ENCODE measurements around the gene KRT6C.

Gene KRT6C

GRCh38 chr12:52480073-52480472 is 6.5 kb upstream of the KRT6C start:
- Histone ChIP-seq H3K4me3 (ENCODE audit: low read depth, low read length) (no peak overlapping the region), H3K4me1 (ENCODE audit: control insufficient read depth, insufficient read depth, low read length) (no peaks in the 10 kb centered on the region), H3K36me3 (ENCODE audit: control insufficient read depth in 2 of 2, insufficient read depth in 1 of 2, low read length in 2 of 2) (no peaks in the 10 kb centered on the region), H3K9me3 (ENCODE audit: control insufficient read depth, insufficient read depth, low read depth, low read length) (no peaks in the 10 kb centered on the region), H3K27ac (ENCODE audit: extremely low read depth, low read depth, low read length) (no peak overlapping the region)
- CTCF ChIA-PET: interaction anchor here (1.7 kb wide), 1 partner anchor 14 kb away, joined by 5 read pairs; no protein-coding TSS in a partner anchor
- POLR2A ChIA-PET: no interaction called here
- TF ChIP-seq ZNF184 (tag by site-specific recombination; IDR thresholded peaks at IDR 0.05): no peak
- TF ChIP-seq ZNF510 (tag by site-specific recombination; IDR thresholded peaks at IDR 0.05; ENCODE audit: insufficient replicate concordance): no peak
- TF ChIP-seq ZEB2 (tag by site-specific recombination; IDR thresholded peaks at IDR 0.05): no peak
- TF ChIP-seq SP2 (tag by site-specific recombination; IDR thresholded peaks at IDR 0.05): no peak
- TF ChIP-seq KLF7 (tag by site-specific recombination; IDR thresholded peaks at IDR 0.05; ENCODE audit: borderline replicate concordance): no peak
- TF ChIP-seq MYNN (tag by site-specific recombination; IDR thresholded peaks at IDR 0.05; ENCODE audit: borderline replicate concordance): no peak
- TF ChIP-seq ZNF530 (tag by site-specific recombination; IDR thresholded peaks at IDR 0.05; ENCODE audit: low read depth): no peak
- no peak for TF ChIP-seq ZNF2 (tag by site-specific recombination; IDR thresholded peaks at IDR 0.05)
- no peak for TF ChIP-seq SALL2 (tag by site-specific recombination; IDR thresholded peaks at IDR 0.05; ENCODE audit: borderline replicate concordance)
- TF ChIP-seq SP3 (tag by site-specific recombination; IDR thresholded peaks at IDR 0.05): no peak
- TF ChIP-seq, protein P1, sequence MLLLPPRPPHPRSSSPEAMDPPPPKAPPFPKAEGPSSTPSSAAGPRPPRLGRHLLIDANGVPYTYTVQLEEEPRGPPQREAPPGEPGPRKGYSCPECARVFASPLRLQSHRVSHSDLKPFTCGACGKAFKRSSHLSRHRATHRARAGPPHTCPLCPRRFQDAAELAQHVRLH (tag by site-specific recombination; IDR thresholded peaks at IDR 0.05): no peak
- TF ChIP-seq ZNF596 (tag by site-specific recombination; IDR thresholded peaks at IDR 0.05): no peak
- TF ChIP-seq ZNF48 (tag by site-specific recombination; IDR thresholded peaks at IDR 0.05): no peak
- TF ChIP-seq, protein P2, sequence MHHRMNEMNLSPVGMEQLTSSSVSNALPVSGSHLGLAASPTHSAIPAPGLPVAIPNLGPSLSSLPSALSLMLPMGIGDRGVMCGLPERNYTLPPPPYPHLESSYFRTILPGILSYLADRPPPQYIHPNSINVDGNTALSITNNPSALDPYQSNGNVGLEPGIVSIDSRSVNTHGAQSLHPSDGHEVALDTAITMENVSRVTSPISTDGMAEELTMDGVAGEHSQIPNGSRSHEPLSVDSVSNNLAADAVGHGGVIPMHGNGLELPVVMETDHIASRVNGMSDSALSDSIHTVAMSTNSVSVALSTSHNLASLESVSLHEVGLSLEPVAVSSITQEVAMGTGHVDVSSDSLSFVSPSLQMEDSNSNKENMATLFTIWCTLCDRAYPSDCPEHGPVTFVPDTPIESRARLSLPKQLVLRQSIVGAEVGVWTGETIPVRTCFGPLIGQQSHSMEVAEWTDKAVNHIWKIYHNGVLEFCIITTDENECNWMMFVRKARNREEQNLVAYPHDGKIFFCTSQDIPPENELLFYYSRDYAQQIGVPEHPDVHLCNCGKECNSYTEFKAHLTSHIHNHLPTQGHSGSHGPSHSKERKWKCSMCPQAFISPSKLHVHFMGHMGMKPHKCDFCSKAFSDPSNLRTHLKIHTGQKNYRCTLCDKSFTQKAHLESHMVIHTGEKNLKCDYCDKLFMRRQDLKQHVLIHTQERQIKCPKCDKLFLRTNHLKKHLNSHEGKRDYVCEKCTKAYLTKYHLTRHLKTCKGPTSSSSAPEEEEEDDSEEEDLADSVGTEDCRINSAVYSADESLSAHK (tag by site-specific recombination; IDR thresholded peaks at IDR 0.05): no peak
- no peak for TF ChIP-seq BCL11A (tag by site-specific recombination; IDR thresholded peaks at IDR 0.05; ENCODE audit: low read depth)
- TF ChIP-seq ZNF398 (tag by site-specific recombination; IDR thresholded peaks at IDR 0.05): no peak
- TF ChIP-seq SETDB1 (IDR thresholded peaks at IDR 0.05; ENCODE audit: insufficient read length, low read length): no peak

DNA sequence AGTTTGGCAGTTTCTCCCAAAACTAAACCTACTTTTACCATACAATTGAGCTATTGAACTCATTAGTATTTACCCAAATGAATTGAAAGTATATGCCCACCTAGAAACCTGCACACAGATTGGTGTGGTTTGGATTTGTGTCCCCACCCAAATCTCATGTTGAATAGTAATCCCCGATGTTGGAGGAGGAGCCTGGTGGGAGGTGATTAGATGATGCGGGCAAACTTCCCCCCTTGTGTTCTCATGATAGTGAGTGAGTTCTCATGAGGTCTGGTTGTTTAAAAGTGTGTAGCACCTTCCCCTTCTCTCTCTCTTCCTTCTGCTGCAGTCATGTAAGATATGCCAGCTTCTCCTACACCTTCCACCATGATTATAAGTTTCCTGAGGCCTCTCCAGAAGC is 4.0 kb upstream of the KRT6C start:
- TF ChIP-seq ZNF701 (tag by site-specific recombination; IDR thresholded peaks at IDR 0.05) (peak; percentile 92), ZNF146 (tag by site-specific recombination; IDR thresholded peaks at IDR 0.05) (no peak)
- Histone ChIP-seq H3K4me1 (ENCODE audit: control insufficient read depth, insufficient read depth, low read length) (no peaks in the 10 kb centered on the region), H3K27ac (ENCODE audit: extremely low read depth, low read depth, low read length) (no peak overlapping the region), H3K4me3 (ENCODE audit: low read depth, low read length) (no peak overlapping the region), H3K9me3 (ENCODE audit: control insufficient read depth, insufficient read depth, low read depth, low read length) (no peaks in the 10 kb centered on the region), H3K36me3 (ENCODE audit: control insufficient read depth in 2 of 2, insufficient read depth in 1 of 2, low read length in 2 of 2) (no peaks in the 10 kb centered on the region)
- ChIA-PET CTCF (interaction anchor here (1.0 kb wide), 1 partner anchor 81 kb away, joined by 3 read pairs; no protein-coding TSS in a partner anchor), POLR2A (no interaction called here)

DNA sequence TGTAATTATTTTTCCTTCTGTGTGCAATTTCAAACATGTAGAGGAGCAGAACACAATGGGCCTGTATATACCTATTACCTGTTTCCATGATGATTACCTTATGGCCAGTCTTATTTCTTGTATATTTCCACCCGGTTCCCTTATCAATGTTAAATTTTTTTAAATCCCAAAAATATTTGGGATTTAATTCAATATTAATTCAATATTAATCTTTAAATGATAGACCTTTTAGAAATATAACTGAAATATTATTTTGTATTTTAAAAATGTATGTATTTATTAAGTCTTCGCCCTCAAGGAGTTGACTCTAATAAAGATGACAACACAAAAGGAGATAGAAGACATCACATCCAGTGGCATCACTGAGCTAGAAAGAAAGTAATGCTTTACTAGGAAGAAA is 607 bp upstream of the KRT6C start:
- POLR2A ChIA-PET: no interaction called here
- Histone ChIP-seq H3K9me3 (ENCODE audit: control insufficient read depth, insufficient read depth, low read depth, low read length) (no peaks in the 10 kb centered on the region), H3K36me3 (ENCODE audit: control insufficient read depth in 2 of 2, insufficient read depth in 1 of 2, low read length in 2 of 2) (no peaks in the 10 kb centered on the region), H3K4me3 (ENCODE audit: low read depth, low read length) (no peak overlapping the region), H3K4me1 (ENCODE audit: control insufficient read depth, insufficient read depth, low read length) (no peaks in the 10 kb centered on the region), H3K27ac (ENCODE audit: extremely low read depth, low read depth, low read length) (no peak overlapping the region)
- CTCF ChIA-PET: no interaction called here
- TF ChIP-seq ZNF174 (tag by site-specific recombination; IDR thresholded peaks at IDR 0.05) (no peak), ZNF701 (tag by site-specific recombination; IDR thresholded peaks at IDR 0.05) (no peak), ZNF211 (tag by site-specific recombination; IDR thresholded peaks at IDR 0.05; ENCODE audit: low read depth) (no peak), ZNF114 (tag by site-specific recombination; IDR thresholded peaks at IDR 0.05) (no peak), ZNF274 (IDR thresholded peaks at IDR 0.05; ENCODE audit: low read length) (no peak), ZNF274 (tag by site-specific recombination; IDR thresholded peaks at IDR 0.05; ENCODE audit: borderline replicate concordance) (no peak), ZNF184 (tag by site-specific recombination; IDR thresholded peaks at IDR 0.05) (no peak), ZEB2 (tag by site-specific recombination; IDR thresholded peaks at IDR 0.05) (no peak), MZF1 (tag by site-specific recombination; IDR thresholded peaks at IDR 0.05; ENCODE audit: borderline replicate concordance) (no peak), ZNF24 (tag by site-specific recombination; IDR thresholded peaks at IDR 0.05) (no peak), ZSCAN30 (tag by site-specific recombination; IDR thresholded peaks at IDR 0.05) (no peak), ZNF449 (tag by site-specific recombination; IDR thresholded peaks at IDR 0.05) (no peak)

All from HEK293 (cell line).